Fibroblast of mammary gland (primary cell): ENCODE measurements around the gene B3GALT4.

Experiments used
- DNase-seq: peaks from one replicate; pipeline ENCODE4 v3.0.0-alpha.2; 2010; ENCODE audit warnings: low read depth
- H3K4me3 ChIP-seq: 2 replicates; pipeline ENCODE4 v1.5.1; 2011; ENCODE audit warnings: low read depth, mild to moderate bottlenecking, low read length, moderate library complexity; ENCODE audit not compliant: control insufficient read depth
- TF ChIP-seq, protein P1 (sequence below): conservative IDR thresholded peaks from 2 replicates; pipeline ENCODE4 v1.5.1; 2011; ENCODE audit warnings: low read depth, low read length, inconsistent platforms; ENCODE audit not compliant: control insufficient read depth, insufficient read depth

The B3GALT4 gene

DNA sequence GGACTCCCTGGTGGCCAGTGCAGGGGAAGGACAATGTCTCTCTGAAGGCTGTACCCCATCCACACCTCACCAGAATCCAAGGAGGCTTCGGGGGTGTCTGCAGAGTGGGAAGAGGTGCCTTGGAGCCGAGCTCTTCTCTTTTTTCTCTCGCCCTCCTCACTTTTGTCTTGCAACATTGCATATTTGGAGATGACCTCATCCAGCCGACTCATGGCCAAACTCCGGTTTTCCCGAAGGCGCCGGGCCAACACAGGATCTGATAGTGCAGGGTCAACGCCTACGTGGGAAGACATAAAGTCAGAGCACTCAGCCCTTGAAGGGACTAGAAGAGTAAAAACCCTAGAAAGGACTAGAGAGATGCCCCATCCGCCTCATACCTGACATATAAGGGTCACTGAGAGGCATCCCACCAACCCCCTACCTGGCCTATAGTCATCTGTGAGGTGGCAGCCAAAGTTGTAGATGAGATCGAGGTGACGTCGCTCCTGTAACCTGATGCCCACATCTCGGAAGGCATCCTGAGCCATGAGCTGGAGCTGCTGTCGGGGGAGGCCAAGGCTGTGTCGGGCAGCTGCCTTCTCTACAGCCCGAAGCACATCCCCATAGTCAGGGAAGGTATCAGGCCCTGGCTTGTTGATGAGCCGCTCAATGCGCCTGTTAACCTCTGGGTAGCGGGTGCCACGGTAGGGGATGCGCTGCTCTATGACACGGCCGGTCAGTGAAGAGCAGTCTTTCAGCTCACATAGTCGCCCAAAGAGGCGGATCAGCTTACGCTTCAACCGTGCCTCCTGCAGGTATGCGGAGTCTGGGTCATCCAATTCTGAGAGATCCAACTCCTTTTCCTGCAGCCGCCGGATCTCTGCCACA, 43.6 kb downstream of the B3GALT4 start:
- DNase-seq = peak; percentile 96
- TF ChIP-seq, protein P1, sequence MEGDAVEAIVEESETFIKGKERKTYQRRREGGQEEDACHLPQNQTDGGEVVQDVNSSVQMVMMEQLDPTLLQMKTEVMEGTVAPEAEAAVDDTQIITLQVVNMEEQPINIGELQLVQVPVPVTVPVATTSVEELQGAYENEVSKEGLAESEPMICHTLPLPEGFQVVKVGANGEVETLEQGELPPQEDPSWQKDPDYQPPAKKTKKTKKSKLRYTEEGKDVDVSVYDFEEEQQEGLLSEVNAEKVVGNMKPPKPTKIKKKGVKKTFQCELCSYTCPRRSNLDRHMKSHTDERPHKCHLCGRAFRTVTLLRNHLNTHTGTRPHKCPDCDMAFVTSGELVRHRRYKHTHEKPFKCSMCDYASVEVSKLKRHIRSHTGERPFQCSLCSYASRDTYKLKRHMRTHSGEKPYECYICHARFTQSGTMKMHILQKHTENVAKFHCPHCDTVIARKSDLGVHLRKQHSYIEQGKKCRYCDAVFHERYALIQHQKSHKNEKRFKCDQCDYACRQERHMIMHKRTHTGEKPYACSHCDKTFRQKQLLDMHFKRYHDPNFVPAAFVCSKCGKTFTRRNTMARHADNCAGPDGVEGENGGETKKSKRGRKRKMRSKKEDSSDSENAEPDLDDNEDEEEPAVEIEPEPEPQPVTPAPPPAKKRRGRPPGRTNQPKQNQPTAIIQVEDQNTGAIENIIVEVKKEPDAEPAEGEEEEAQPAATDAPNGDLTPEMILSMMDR = no peak
- peak overlapping the region; percentile 85 for H3K4me3 ChIP-seq

DNA sequence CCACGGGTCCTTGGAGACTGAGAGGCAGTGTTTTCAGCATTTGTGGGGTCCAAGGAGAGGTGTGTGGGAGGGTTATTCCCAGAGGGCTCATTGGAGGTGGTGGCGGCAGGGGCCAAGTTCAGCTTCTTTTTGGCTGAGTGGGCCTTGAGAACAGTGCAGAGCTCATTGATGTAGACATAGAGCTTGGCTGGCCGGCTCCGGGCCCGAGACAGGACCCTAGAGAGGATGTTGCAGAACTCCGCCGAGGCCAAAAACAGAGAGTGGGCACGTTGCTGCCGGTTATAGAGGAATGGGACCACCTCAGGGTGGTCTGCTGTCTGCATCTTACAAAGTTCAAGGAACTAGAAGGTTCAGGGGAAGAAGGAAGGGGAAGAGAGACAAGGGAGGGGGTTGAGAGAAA, 44.3 kb downstream of the B3GALT4 start:
- TF ChIP-seq, protein P1 = no peak
- peak overlapping the region; percentile 85 for H3K4me3 ChIP-seq
- peak; percentile 44 for DNase-seq

DNA sequence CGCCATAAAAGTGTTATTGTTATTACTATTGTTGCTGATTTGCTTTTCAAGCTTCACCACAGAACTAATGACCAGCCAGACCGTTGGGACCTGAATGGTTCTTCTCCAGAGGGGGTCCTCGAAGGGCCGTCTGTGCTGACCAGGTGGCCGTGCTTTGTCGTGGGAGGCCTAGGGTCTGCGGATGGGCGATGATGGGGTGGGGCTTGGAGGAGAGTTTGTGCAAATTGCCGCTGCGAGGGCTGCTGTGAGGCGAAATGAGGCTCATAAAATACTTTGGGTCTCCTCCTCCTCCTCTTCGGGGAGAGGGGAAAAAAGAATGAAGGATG, 46.7 kb downstream of the B3GALT4 start:
- peak overlapping the region; percentile 85 for H3K4me3 ChIP-seq
- TF ChIP-seq, protein P1 = no peak
- no peak for DNase-seq

DNA sequence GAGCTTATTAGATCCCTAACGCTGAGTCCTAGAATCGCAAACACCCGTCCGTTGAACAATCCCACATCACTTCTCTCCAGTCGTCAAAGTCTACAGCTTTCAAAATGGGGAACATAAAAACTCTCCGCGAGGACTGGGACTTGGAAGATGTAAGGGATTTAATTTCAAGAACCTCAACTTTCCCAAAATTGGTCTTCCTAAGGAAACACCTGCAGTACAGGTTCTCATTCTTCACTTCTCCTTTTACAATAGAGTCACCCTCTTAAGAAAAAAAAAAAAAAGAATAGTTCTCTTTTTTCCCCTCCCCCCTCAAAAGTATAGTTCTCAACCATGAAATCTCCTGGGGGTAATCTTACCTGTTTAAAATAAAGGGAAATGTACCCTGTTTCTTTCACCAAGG, 47.2 kb downstream of the B3GALT4 start:
- TF ChIP-seq, protein P1 = no peak
- H3K4me3 ChIP-seq = no peak overlapping the region
- DNase-seq = no peak
